CD14-positive monocyte (primary cell): ENCODE results near the gene CDSN. TPM values are rescaled to one million over a fixed set of nuclear protein-coding genes. Genes with fewer than 3 reads are reported as not detected.
A peak's percentile ranks its signal among the peaks of the same experiment; 100 is the strongest.

Experiments
- DNase-seq, 3 donors: peaks; one replicate each; pipeline ENCODE4 v3.0.0-alpha.2; 2011 to 2022
- H2AFZ ChIP-seq: 2 replicates; pipeline ENCODE4 v1.6.0; 2012; ENCODE audit warnings: mild to moderate bottlenecking, low read depth, low read length, inconsistent platforms; ENCODE audit not compliant: insufficient read depth, poor library complexity, severe bottlenecking
- H3K27ac ChIP-seq, 2 donors: 1 replicate in 1 of 2; 2 replicates in 1 of 2; pipeline ENCODE4 v1.5.1; 2012 to 2013; ENCODE audit warnings: low read length in 2 of 2, control low read depth in 1 of 2, inconsistent platforms in 1 of 2, low read depth in 1 of 2, mild to moderate bottlenecking in 1 of 2
- H3K27me3 ChIP-seq, 2 donors: one replicate each; pipeline versions ENCODE4 v1.6.0 to v1.6.1; 2011 to 2013; ENCODE audit warnings: low read length in 2 of 2; ENCODE audit not compliant: control insufficient read depth in 2 of 2, insufficient read depth in 2 of 2
- H3K36me3 ChIP-seq, 2 donors: replicated peaks in 1 of 2; 1 replicate in 1 of 2; 2 replicates in 1 of 2; pipeline versions ENCODE4 v1.5.1 to v1.6.1; 2012 to 2013; ENCODE audit warnings: low read length in 2 of 2, control low read depth in 1 of 2, inconsistent platforms in 1 of 2, mild to moderate bottlenecking in 1 of 2; ENCODE audit not compliant: insufficient read depth in 2 of 2, control insufficient read depth in 1 of 2
- H3K4me1 ChIP-seq, 2 donors: 1 replicate in 1 of 2; 2 replicates in 1 of 2; pipeline versions ENCODE4 v1.5.1 to v1.6.1; 2012 to 2013; ENCODE audit warnings: low read length in 2 of 2, control low read depth in 1 of 2, inconsistent platforms in 1 of 2, mild to moderate bottlenecking in 1 of 2, moderate library complexity in 1 of 2; ENCODE audit not compliant: insufficient read depth in 2 of 2, control insufficient read depth in 1 of 2
- H3K4me2 ChIP-seq: replicated peaks from 2 replicates; pipeline ENCODE3; 2012; ENCODE audit warnings: low read length, moderate library complexity, mild to moderate bottlenecking; ENCODE audit not compliant: poor library complexity, severe bottlenecking; ENCODE audit errors: extremely low read depth
- H3K4me3 ChIP-seq, 3 experiments: fragments of 200-600 bp in 1 of 3; sonication (generic) in 1 of 3; replicated peaks in 1 of 3; 1 replicate in 2 of 3; 2 replicates in 1 of 3; pipeline ENCODE4 v1.5.1; 2011 to 2013; ENCODE audit warnings: low read length in 3 of 3, mild to moderate bottlenecking in 3 of 3, control low read depth in 2 of 3, low read depth in 2 of 3, inconsistent platforms in 1 of 3, moderate library complexity in 1 of 3
- H3K79me2 ChIP-seq: 2 replicates; pipeline ENCODE4 v1.6.0; 2012; ENCODE audit warnings: mild to moderate bottlenecking, control low read depth, inconsistent platforms, low read length, moderate library complexity; ENCODE audit not compliant: insufficient read depth
- H3K9ac ChIP-seq: 2 replicates; pipeline ENCODE4 v1.6.0; 2017; ENCODE audit warnings: low read length, mild to moderate bottlenecking; ENCODE audit not compliant: insufficient read depth, poor library complexity, severe bottlenecking
- H3K9me3 ChIP-seq, 2 donors: replicated peaks in 1 of 2; 1 replicate in 1 of 2; 2 replicates in 1 of 2; pipeline versions ENCODE4 v1.5.1 to v1.6.1; 2012 to 2013; ENCODE audit warnings: low read length in 2 of 2, control low read depth in 1 of 2; ENCODE audit not compliant: control insufficient read depth in 1 of 2, insufficient read depth in 1 of 2
- H4K20me1 ChIP-seq: 2 replicates; pipeline ENCODE4 v1.6.0; 2012; ENCODE audit warnings: mild to moderate bottlenecking, low read length, control low read depth, moderate library complexity; ENCODE audit not compliant: insufficient read depth
- H3K27ac Mint-ChIP-seq, 7 donors: one replicate each; pipeline ENCODE4 v1.8.0; 2020; ENCODE audit warnings: mild to moderate bottlenecking in 7 of 7, mixed read lengths in 7 of 7, moderate library complexity in 6 of 7, inconsistent platforms in 2 of 7
- H3K27me3 Mint-ChIP-seq, 3 donors: one replicate each; pipeline ENCODE4 v1.8.0; 2021 to 2022; ENCODE audit warnings: low read depth in 3 of 3, mild to moderate bottlenecking in 3 of 3, mixed read lengths in 3 of 3, moderate library complexity in 3 of 3, inconsistent platforms in 1 of 3
- H3K36me3 Mint-ChIP-seq, 2 donors: one replicate each; pipeline ENCODE4 v1.8.0; 2020; ENCODE audit warnings: mixed read lengths in 2 of 2, inconsistent platforms in 1 of 2, mild to moderate bottlenecking in 1 of 2
- H3K4me1 Mint-ChIP-seq: one replicate; pipeline ENCODE4 v1.8.0; 2020; ENCODE audit warnings: mild to moderate bottlenecking, mixed read lengths
- H3K4me3 Mint-ChIP-seq, 2 donors: one replicate each; pipeline ENCODE4 v1.8.0; 2020; ENCODE audit warnings: mild to moderate bottlenecking in 2 of 2, mixed read lengths in 2 of 2, moderate library complexity in 1 of 2
- H3K9me3 Mint-ChIP-seq, 7 donors: one replicate each; pipeline ENCODE4 v1.8.0; 2020 to 2022; ENCODE audit warnings: mixed read lengths in 7 of 7, mild to moderate bottlenecking in 6 of 7, moderate library complexity in 6 of 7, inconsistent platforms in 2 of 7
- CTCF ChIP-seq: fragments of 200-600 bp; IDR thresholded peaks from one replicate; pipeline ENCODE4 v1.8.0; 2022; ENCODE audit warnings: antibody characterized with exemption, mild to moderate bottlenecking
- WGBS: methylation state at CpG from one replicate; pipeline ENCODE4 v1.1.5; 2013; ENCODE audit warnings: missing lambda C conversion rate; ENCODE audit not compliant: insufficient coverage; 5-methylcytosine and 5-hydroxymethylcytosine counted together
- intact Hi-C, 2 donors: fragments of 100-400 bp; cut with micrococcal nuclease; formaldehyde crosslinking; loops; one replicate each; pipeline versions ENCODE4 v1.15.0 to v1.15.1; 2023
- polyA plus RNA-seq, 3 donors: library from polyadenylated mRNA; depleted of rRNA in 1 of 3; unstranded in 2 of 3; stranded (reverse) in 1 of 3; fragments of 300-500 nt in 2 of 3; fragments of >200 nt in 1 of 3; fragmentation: Illumina TruSeq in 2 of 3; gene quantifications; 1 replicate in 2 of 3; 2 replicates in 1 of 3; pipeline ENCODE4 v1.2.3, GENCODE V29; 2012 to 2021

CDSN gene
- polyA plus RNA-seq, 3 donors = not detected

- Histone ChIP-seq H2AFZ (no peak overlapping the region), H3K9ac (no peak overlapping the region), H3K36me3 (peaks cover 10 to 20% of the 10 kb centered on the region in 2 donors), H3K4me3 (no peak overlapping the region), H3K27ac (no peak overlapping the region), H3K79me2 (no peaks in the 10 kb centered on the region), H4K20me1 (no peaks in the 10 kb centered on the region), H3K27me3 (peaks cover 0 to 3% of the 10 kb centered on the region in 2 donors), H3K4me2 (no peak overlapping the region), H3K4me1 (peaks cover 0 to 6% of the 10 kb centered on the region in 2 donors), H3K9me3 (no peaks in the 10 kb centered on the region)
- no peak overlapping the region for H3K4me3 Mint-ChIP-seq
- WGBS = 89% methylated on average over 4 of the region's 4 CpGs
- no peak for DNase-seq
- H3K27ac Mint-ChIP-seq = no peak overlapping the region
- TF ChIP-seq CTCF = no peak
- peaks cover 0 to 3% (median 0%) of the 10 kb centered on the region in 7 donors for H3K9me3 Mint-ChIP-seq
- H3K4me1 Mint-ChIP-seq = peaks cover 6% of the 10 kb centered on the region
- peaks cover 8 to 9% of the 10 kb centered on the region in 2 donors for H3K36me3 Mint-ChIP-seq
- intact Hi-C loops = no loop called here
- H3K27me3 Mint-ChIP-seq = peaks cover 0 to 13% (median 2%) of the 10 kb centered on the region in 3 donors
Measured at GRCh38 chr6:31139599-31139998, 19.4 kb upstream of the CDSN start.

DNA sequence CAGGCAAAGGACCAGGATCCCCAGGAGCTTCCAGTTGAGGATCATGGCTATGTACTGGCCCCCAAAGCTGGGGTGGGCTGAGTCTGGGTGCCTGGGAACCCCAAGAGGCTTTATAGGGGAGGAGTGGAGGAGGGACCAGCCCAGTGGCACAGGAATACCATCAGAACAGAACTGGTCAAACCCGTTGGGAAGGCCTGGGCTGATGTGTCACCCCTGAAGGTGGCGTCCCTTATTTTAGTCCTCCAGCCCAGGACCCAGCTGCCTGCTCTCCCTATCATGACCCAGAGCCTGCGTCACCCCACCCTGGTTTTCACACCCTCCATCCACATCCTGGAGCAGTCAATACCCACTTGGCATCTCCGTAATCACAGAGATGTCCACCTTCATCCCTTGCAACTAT lies 18.7 kb upstream of the CDSN start, which contains the start of gene PSORS1C2:
Gene PSORS1C2, minus strand, starts transcription at position 85 of the 400 bp plus-strand sequence. Its CDS starts 40 bp downstream, at position 45.
- peaks cover 0 to 6% of the 10 kb centered on the region in 2 donors for H3K4me1 ChIP-seq
- peak within 1 kb of the TSS; percentile 79 for H2AFZ ChIP-seq
- H3K27me3 Mint-ChIP-seq = peaks cover 0 to 15% (median 2%) of the 10 kb centered on the region in 3 donors
- H3K27ac ChIP-seq = no peak within 1 kb of the TSS
- intact Hi-C loops = no loop called here
- no peaks in the 10 kb centered on the region for H3K9me3 ChIP-seq
- H3K4me3 Mint-ChIP-seq = peak within 1 kb of the TSS in 1 of 2 donors; percentile 76
- no peak within 1 kb of the TSS for H3K9ac ChIP-seq
- peaks cover 0 to 3% (median 0%) of the 10 kb centered on the region in 7 donors for H3K9me3 Mint-ChIP-seq
- peak within 1 kb of the TSS in 1 of 7 donors; percentile 3 for H3K27ac Mint-ChIP-seq
- no peaks in the 10 kb centered on the region for H3K79me2 ChIP-seq
- peaks cover 6% of the 10 kb centered on the region for H3K4me1 Mint-ChIP-seq
- H3K36me3 ChIP-seq = peaks cover 7 to 16% of the 10 kb centered on the region in 2 donors
- H3K36me3 Mint-ChIP-seq = peaks cover 5 to 6% of the 10 kb centered on the region in 2 donors
- peak within 1 kb of the TSS in 1 of 3 experiments; percentile 71 for H3K4me3 ChIP-seq
- H4K20me1 ChIP-seq = no peaks in the 10 kb centered on the region
- 92% methylated on average over 4 of the region's 4 CpGs for WGBS
- peak within 1 kb of the TSS; percentile 81 for H3K4me2 ChIP-seq
- no peak for TF ChIP-seq CTCF
- DNase-seq = no peak
- peaks cover 0 to 3% of the 10 kb centered on the region in 2 donors for H3K27me3 ChIP-seq
